ENCODE results near the gene DERL3. TPM values are rescaled to one million over a fixed set of nuclear protein-coding genes. Genes with fewer than 3 reads are reported as not detected.
A peak's percentile ranks its signal among the peaks of the same experiment; 100 is the strongest.

The DERL3 gene
- total and polyA plus RNA-seq, 2 of the 13 experiments (the other 11 are each of a cell fraction or from before 2014, with no cell fraction given): not detected

GRCh38 chr22:23786261-23786710, 52.5 kb downstream of the DERL3 start:
- CTCF ChIA-PET (ENCODE audit: low intra/inter-chr PET ratio, low total read pairs): no interaction called here
- intact Hi-C loops (cut with micrococcal nuclease; ENCODE audit: unreplicated experiment) (loop anchor here (5.0 kb wide), 1 partner anchor 71 kb away; the partner anchor contains the start of gene SLC2A11), in situ Hi-C loops (cut with HindIII; ENCODE audit: extremely low pct_ligation_motif_present, low pct_unique_long_range_greater_than_20kb) (no loop called here)
- Histone ChIP-seq H3K27ac (ENCODE audit: extremely low read length, insufficient read depth, low read length) (peak overlapping the region; percentile 99), H3K4me1 (ENCODE audit: insufficient read depth, low read length) (peaks cover 78% of the 10 kb centered on the region), H3K9ac (ENCODE audit: insufficient read depth, low read depth, low read length) (peak overlapping the region; percentile 99), H4K20me1 (ENCODE audit: insufficient read depth, low read length) (peaks cover 23% of the 10 kb centered on the region), H3K79me2 (ENCODE audit: insufficient read depth, low read length) (peaks cover 37% of the 10 kb centered on the region), H3K9me3 (ENCODE audit: low read length) (no peaks in the 10 kb centered on the region), H3K27me3 (ENCODE audit: control insufficient read depth in 1 of 2, insufficient read depth in 2 of 2, low read length in 2 of 2) (no peaks in the 10 kb centered on the region), H3K36me3 (replicated peaks in 1 of 2; ENCODE audit: control insufficient read depth in 1 of 2, insufficient read depth in 2 of 2, low read length in 2 of 2) (peaks cover 0 to under 1% of the 10 kb centered on the region in 2 experiments; a peak in 2 of 5 replicates), H3K4me3 (replicated peaks in 1 of 3; ENCODE audit: insufficient read depth in 1 of 3, low read depth in 2 of 3, low read length in 3 of 3) (peak overlapping the region; percentile 84 to 92 (median 90)), H2AFZ (ENCODE audit: low read length) (peak overlapping the region; percentile 58), H3K4me2 (ENCODE audit: low read depth, low read length) (peak overlapping the region; percentile 99)
- no peak for FAIRE-seq
- TSS peak; percentile 93 for BruUV-seq (replicated peaks)
- ATAC-seq: peak; percentile 15
- 42% methylated on average over 4 of the region's 9 CpGs for WGBS (ENCODE audit: low lambda C conversion rate)
- no peak for DNase-seq (ENCODE audit: low spot score)
- TF ChIP-seq ZNF549 (CRISPR knock-in tag; IDR thresholded peaks at IDR 0.05) (no peak), KDM2A (CRISPR knock-in tag; IDR thresholded peaks at IDR 0.05; ENCODE audit: borderline replicate concordance, low read depth) (no peak), YEATS2 (CRISPR knock-in tag; IDR thresholded peaks at IDR 0.05; ENCODE audit: borderline replicate concordance) (no peak), FOSL1 (CRISPR knock-in tag; IDR thresholded peaks at IDR 0.05; ENCODE audit: borderline replicate concordance) (no peak), ZNF782 (CRISPR knock-in tag; IDR thresholded peaks at IDR 0.05; ENCODE audit: borderline replicate concordance) (0 out of 2 replicates have a peak, but pooled peaks have one; percentile 16), SMAD3 (CRISPR knock-in tag; IDR thresholded peaks at IDR 0.05) (0 out of 2 replicates have a peak, but pooled peaks have one; percentile 13), HOXD1 (CRISPR knock-in tag; IDR thresholded peaks at IDR 0.05) (no peak), FIP1L1 (IDR thresholded peaks at IDR 0.05; ENCODE audit: borderline replicate concordance, insufficient read depth, low read depth, low read length) (no peak), NFE2L1 (CRISPR knock-in tag; IDR thresholded peaks at IDR 0.05; ENCODE audit: borderline replicate concordance) (no peak), KLF12 (CRISPR knock-in tag; IDR thresholded peaks at IDR 0.05; ENCODE audit: borderline replicate concordance) (0 out of 2 replicates have a peak, but pooled peaks have one; percentile 20), ZNF256 (CRISPR knock-in tag; conservative IDR thresholded peaks at IDR 0.05) (0 out of 2 replicates have a peak, but pooled peaks have one; percentile 16), MYC (CRISPR knock-in tag; IDR thresholded peaks at IDR 0.05; ENCODE audit: borderline replicate concordance) (0 out of 2 replicates have a peak, but pooled peaks have one; percentile 9), ZFP90 (CRISPR knock-in tag; IDR thresholded peaks at IDR 0.05; ENCODE audit: borderline replicate concordance) (0 out of 2 replicates have a peak, but pooled peaks have one; percentile 44), DR1 (CRISPR knock-in tag; IDR thresholded peaks at IDR 0.05) (peak; percentile 8; the same call in 1 of the 2 replicates), ZNF337 (CRISPR knock-in tag; IDR thresholded peaks at IDR 0.05; ENCODE audit: borderline replicate concordance, low read depth) (0 out of 2 replicates have a peak, but pooled peaks have one; percentile 14), CBFB (CRISPR knock-in tag; IDR thresholded peaks at IDR 0.05) (0 out of 2 replicates have a peak, but pooled peaks have one; percentile 4), ZFX (CRISPR knock-in tag; IDR thresholded peaks at IDR 0.05; ENCODE audit: low read depth) (no peak), RXRB (CRISPR knock-in tag; IDR thresholded peaks at IDR 0.05; ENCODE audit: borderline replicate concordance) (0 out of 2 replicates have a peak, but pooled peaks have one; percentile 27), KAT8 (CRISPR knock-in tag; IDR thresholded peaks at IDR 0.05) (no peak; the same call in 1 of the 2 replicates), ATF7 (IDR thresholded peaks at IDR 0.05) (no peak), ATF7 (CRISPR knock-in tag; IDR thresholded peaks at IDR 0.05) (no peak)
- TF ChIP-seq, protein P1, sequence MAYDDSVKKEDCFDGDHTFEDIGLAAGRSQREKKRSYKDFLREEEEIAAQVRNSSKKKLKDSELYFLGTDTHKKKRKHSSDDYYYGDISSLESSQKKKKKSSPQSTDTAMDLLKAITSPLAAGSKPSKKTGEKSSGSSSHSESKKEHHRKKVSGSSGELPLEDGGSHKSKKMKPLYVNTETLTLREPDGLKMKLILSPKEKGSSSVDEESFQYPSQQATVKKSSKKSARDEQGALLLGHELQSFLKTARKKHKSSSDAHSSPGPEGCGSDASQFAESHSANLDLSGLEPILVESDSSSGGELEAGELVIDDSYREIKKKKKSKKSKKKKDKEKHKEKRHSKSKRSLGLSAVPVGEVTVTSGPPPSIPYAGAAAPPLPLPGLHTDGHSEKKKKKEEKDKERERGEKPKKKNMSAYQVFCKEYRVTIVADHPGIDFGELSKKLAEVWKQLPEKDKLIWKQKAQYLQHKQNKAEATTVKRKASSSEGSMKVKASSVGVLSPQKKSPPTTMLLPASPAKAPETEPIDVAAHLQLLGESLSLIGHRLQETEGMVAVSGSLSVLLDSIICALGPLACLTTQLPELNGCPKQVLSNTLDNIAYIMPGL (CRISPR knock-in tag; IDR thresholded peaks at IDR 0.05; ENCODE audit: borderline replicate concordance in 1 of 2, low read depth in 1 of 2): peak in 1 of 2 experiments; percentile 33; a peak in 2 of 4 replicates
- POLR2A ChIA-PET: interaction anchor here (0.6 to 7.1 kb wide), 5 partner anchors 11 to 71 kb away, joined by 3 to 201 read pairs (median 5); partner anchors contain the start of genes CHCHD10, MMP11 and SLC2A11
